ENCODE measurements around the gene DOK4. TPM values are rescaled to one million over a fixed set of nuclear protein-coding genes. Genes with fewer than 3 reads are reported as not detected.
A peak's percentile ranks its signal among the peaks of the same experiment; 100 is the strongest.

Gene DOK4
- 0.46 TPM for polyA plus RNA-seq

GRCh38 chr16:57485916-57486857, at the start of gene DOK4:
TSS of gene DOK4 (minus strand) at chr16:57486493. CDS start at chr16:57479507, 6,986 bp downstream.
- H3K9me3 Mint-ChIP-seq, result no peaks in the 10 kb centered on the region
- H3K27ac Mint-ChIP-seq, result peak within 1 kb of the TSS in 1 of 3 donors; percentile 64
- H3K4me3 Mint-ChIP-seq, result peak within 1 kb of the TSS; percentile 70 to 93 (median 86)
- H3K4me1 Mint-ChIP-seq, result peaks cover 4 to 8% (median 8%) of the 10 kb centered on the region in 3 donors
- H3K27me3 Mint-ChIP-seq, result peaks cover 11% of the 10 kb centered on the region
- H3K36me3 Mint-ChIP-seq, result no peaks in the 10 kb centered on the region

GRCh38 chr16:57535680-57536305, 49.5 kb upstream of the DOK4 start:
- Mint-ChIP-seq H3K4me3 (peak overlapping the region; percentile 79 to 94 (median 87)), H3K36me3 (no peaks in the 10 kb centered on the region), H3K27ac (peak overlapping the region; percentile 89 to 95 (median 90)), H3K27me3 (peaks cover 3% of the 10 kb centered on the region), H3K9me3 (no peaks in the 10 kb centered on the region), H3K4me1 (peaks cover 38 to 62% (median 54%) of the 10 kb centered on the region in 3 donors)

- no peaks in the 10 kb centered on the region for H3K9me3 Mint-ChIP-seq
- H3K27ac Mint-ChIP-seq, result peak overlapping the region; percentile 89 to 95 (median 90)
- peaks cover 42 to 68% (median 60%) of the 10 kb centered on the region in 3 donors for H3K4me1 Mint-ChIP-seq
- peak overlapping the region; percentile 52 to 94 (median 86) for H3K4me3 Mint-ChIP-seq
- no peaks in the 10 kb centered on the region for H3K36me3 Mint-ChIP-seq
- H3K27me3 Mint-ChIP-seq, result peaks cover 3% of the 10 kb centered on the region
Observed at GRCh38 chr16:57534881-57535658, 48.8 kb upstream of the DOK4 start.

- H3K9me3 Mint-ChIP-seq, result no peaks in the 10 kb centered on the region
- peak overlapping the region; percentile 73 to 95 (median 90) for H3K27ac Mint-ChIP-seq
- peaks cover 3% of the 10 kb centered on the region for H3K27me3 Mint-ChIP-seq
- H3K4me3 Mint-ChIP-seq, result peak overlapping the region; percentile 10 to 85 (median 80)
- peaks cover 49 to 74% (median 64%) of the 10 kb centered on the region in 3 donors for H3K4me1 Mint-ChIP-seq
- no peaks in the 10 kb centered on the region for H3K36me3 Mint-ChIP-seq
Observed at GRCh38 chr16:57534337-57534880, 48.1 kb upstream of the DOK4 start.

GRCh38 chr16:57533431-57534336, 47.4 kb upstream of the DOK4 start:
- peaks cover 3% of the 10 kb centered on the region for H3K27me3 Mint-ChIP-seq
- no peaks in the 10 kb centered on the region for H3K36me3 Mint-ChIP-seq
- H3K4me1 Mint-ChIP-seq, result peaks cover 44 to 70% (median 63%) of the 10 kb centered on the region in 3 donors
- peak overlapping the region; percentile 42 to 85 (median 80) for H3K4me3 Mint-ChIP-seq
- H3K27ac Mint-ChIP-seq, result peak overlapping the region; percentile 73 to 90 (median 80)
- no peaks in the 10 kb centered on the region for H3K9me3 Mint-ChIP-seq

- Mint-ChIP-seq H3K36me3 (no peaks in the 10 kb centered on the region), H3K27me3 (peaks cover 3% of the 10 kb centered on the region), H3K4me3 (peak overlapping the region in 2 of 4 donors; percentile 22 to 31), H3K4me1 (peaks cover 30 to 56% (median 49%) of the 10 kb centered on the region in 3 donors), H3K9me3 (no peaks in the 10 kb centered on the region), H3K27ac (peak overlapping the region; percentile 33 to 89 (median 68))
Observed at GRCh38 chr16:57532266-57532625, 46.0 kb upstream of the DOK4 start.

GRCh38 chr16:57531635-57532265, 45.5 kb upstream of the DOK4 start:
- peak overlapping the region; percentile 33 to 89 (median 86) for H3K27ac Mint-ChIP-seq
- H3K4me1 Mint-ChIP-seq, result peaks cover 30 to 55% (median 49%) of the 10 kb centered on the region in 3 donors
- peaks cover 3% of the 10 kb centered on the region for H3K27me3 Mint-ChIP-seq
- H3K9me3 Mint-ChIP-seq, result no peaks in the 10 kb centered on the region
- peak overlapping the region in 3 of 4 donors; percentile 22 to 90 (median 31) for H3K4me3 Mint-ChIP-seq
- no peaks in the 10 kb centered on the region for H3K36me3 Mint-ChIP-seq

GRCh38 chr16:57531253-57531575, 44.9 kb upstream of the DOK4 start:
- Mint-ChIP-seq H3K4me3 (peak overlapping the region; percentile 0 to 90 (median 52)), H3K9me3 (no peaks in the 10 kb centered on the region), H3K4me1 (peaks cover 30 to 55% (median 49%) of the 10 kb centered on the region in 3 donors), H3K36me3 (no peaks in the 10 kb centered on the region), H3K27ac (peak overlapping the region; percentile 33 to 86 (median 43)), H3K27me3 (peaks cover 3% of the 10 kb centered on the region)

GRCh38 chr16:57530522-57531252, 44.4 kb upstream of the DOK4 start:
- no peaks in the 10 kb centered on the region for H3K36me3 Mint-ChIP-seq
- peak overlapping the region; percentile 35 to 86 (median 43) for H3K27ac Mint-ChIP-seq
- peaks cover 3% of the 10 kb centered on the region for H3K27me3 Mint-ChIP-seq
- H3K4me1 Mint-ChIP-seq, result peaks cover 30 to 55% (median 49%) of the 10 kb centered on the region in 3 donors
- peak overlapping the region; percentile 33 to 90 (median 62) for H3K4me3 Mint-ChIP-seq
- no peaks in the 10 kb centered on the region for H3K9me3 Mint-ChIP-seq

- H3K36me3 Mint-ChIP-seq, result no peaks in the 10 kb centered on the region
- H3K4me3 Mint-ChIP-seq, result peak overlapping the region; percentile 33 to 90 (median 62)
- peaks cover 30 to 52% (median 52%) of the 10 kb centered on the region in 3 donors for H3K4me1 Mint-ChIP-seq
- peak overlapping the region; percentile 35 to 86 (median 43) for H3K27ac Mint-ChIP-seq
- H3K27me3 Mint-ChIP-seq, result peaks cover 3% of the 10 kb centered on the region
- H3K9me3 Mint-ChIP-seq, result no peaks in the 10 kb centered on the region
Observed at GRCh38 chr16:57530104-57530521, 43.8 kb upstream of the DOK4 start.

GRCh38 chr16:57529391-57530103, 43.3 kb upstream of the DOK4 start:
- no peaks in the 10 kb centered on the region for H3K9me3 Mint-ChIP-seq
- H3K27ac Mint-ChIP-seq, result peak overlapping the region; percentile 35 to 86 (median 43)
- peak overlapping the region; percentile 33 to 90 (median 62) for H3K4me3 Mint-ChIP-seq
- H3K4me1 Mint-ChIP-seq, result peaks cover 33 to 52% (median 51%) of the 10 kb centered on the region in 3 donors
- H3K27me3 Mint-ChIP-seq, result peaks cover 3% of the 10 kb centered on the region
- H3K36me3 Mint-ChIP-seq, result no peaks in the 10 kb centered on the region
